SW 1271 (cell line): ENCODE data around the gene CAMTA1.
A peak's percentile ranks its signal among the peaks of the same experiment; 100 is the strongest.

Source experiments
- DNase-seq, 2 experiments: peaks; one replicate each; lab custom pipeline; 2025; lab: John Stamatoyannopoulos, UW

CAMTA1 gene

DNA sequence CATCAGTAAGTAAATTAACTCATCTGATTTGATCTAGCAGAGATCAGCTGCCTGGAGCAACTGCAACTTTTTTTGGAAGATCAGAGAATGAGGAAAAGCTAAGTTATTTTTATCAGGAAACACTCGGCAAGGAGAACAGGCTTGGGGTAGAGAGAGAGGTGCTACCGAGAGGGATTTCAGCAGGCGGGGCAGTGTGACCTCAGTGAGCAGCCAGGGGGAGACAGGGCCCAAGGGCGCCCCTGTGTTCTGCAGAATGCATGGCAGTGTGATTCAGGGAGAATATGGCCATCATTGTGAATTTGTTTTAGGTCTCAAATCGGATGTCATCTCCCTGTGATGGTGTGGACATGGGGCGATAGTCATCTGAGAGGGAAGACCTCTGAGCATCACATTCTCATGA, 501.8 kb downstream of the CAMTA1 start:
- DNase-seq = no peak

DNA sequence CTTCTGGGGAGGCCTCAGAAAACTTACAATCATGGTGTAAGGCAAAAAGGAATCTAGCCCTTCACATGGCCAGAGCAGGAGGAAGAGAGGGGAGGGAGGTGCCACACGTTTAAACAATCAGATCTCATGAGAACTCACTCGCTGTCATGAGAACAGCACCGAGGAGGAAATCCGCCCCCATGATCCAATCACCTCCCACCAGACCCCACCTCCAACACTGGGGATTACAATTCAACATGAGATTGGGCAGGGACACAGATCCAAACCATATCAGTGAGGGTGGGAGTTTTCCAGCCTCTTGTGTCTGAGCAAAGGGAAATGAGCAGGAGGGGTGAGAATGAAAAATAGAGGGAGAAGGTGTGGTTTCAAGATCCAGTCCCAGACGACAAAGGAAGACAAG, 503.7 kb downstream of the CAMTA1 start:
- DNase-seq = no peak

GRCh38 chr1:7289694-7290093, 504.4 kb downstream of the CAMTA1 start:
- DNase-seq = no peak

DNA sequence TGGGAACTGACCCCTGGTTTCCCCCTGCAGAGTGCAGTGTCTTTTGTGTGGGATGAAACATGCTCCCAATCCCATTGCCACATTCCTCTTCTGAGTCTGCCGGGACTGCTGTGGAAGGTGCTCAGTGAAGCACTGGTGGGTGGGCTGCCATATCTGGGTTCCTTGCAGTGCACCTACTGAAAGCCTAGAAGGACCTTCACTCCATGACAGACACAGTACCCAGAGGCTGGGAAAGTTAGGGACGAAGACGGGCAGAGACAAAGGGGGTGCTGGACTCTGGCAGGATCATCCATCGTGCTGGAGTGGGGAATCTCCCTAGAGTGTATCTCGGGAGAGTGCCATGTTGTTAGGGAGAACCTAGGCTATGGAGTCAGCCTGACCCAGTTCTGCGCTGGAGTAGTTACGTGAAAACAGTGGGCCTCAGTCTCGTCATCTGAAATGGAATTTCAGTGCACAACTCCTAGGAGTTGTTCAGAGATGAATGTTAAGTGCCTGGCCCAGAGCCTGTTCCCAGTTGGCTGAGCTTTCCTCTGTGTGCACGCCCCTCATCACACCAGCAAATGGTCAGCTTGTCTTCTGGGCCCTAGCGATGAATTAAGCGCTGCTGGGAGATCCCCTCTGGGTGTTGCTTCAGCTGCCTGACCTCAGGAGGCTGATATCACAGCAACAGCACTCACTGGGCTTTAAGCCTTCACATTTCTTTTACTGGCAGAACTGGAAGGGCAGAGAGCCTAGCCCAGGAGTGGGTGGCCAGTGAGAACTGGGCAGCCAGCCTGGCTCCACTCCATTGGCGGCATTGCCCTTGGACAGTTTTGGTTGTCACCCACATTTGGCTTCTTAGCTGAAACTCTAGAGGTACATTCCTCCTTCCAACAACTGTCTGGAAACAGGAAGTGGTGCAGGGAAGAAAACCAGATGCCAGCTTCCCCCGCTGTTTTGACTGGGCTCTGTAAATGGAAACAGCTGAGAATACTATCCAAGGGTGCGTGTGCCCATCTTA, 506.0 kb downstream of the CAMTA1 start:
- DNase-seq = no peak

DNA sequence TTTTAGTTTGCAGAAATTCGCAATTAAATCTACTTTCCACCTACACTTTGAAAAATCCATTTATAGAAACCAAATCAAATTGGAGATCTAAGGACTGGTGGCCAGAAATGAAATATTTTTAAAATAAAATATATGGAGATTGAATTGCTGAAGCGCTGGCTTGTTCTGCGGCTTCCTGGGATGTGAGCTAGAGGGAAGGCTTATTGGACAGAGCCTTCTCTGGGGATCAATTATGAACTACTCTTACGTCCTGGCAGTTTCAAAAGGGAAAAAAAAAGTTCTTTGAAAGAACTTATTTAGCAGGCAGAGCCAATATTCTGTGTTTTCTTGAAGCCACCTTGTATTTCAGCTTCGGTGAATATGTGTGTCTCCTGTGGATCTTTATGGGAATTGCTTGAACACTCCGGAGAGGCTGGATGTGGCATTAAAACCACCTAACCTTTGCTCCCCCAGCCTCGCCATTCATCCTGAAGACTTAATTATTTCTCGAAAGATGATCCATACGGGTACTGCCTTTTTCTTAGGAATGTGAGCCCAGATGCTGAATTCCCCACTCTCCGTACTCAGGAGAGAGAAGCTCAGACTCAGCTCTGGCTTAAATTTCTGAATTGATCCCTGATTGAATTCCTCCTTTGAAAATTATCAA, 506.9 kb downstream of the CAMTA1 start:
- DNase-seq = no peak

GRCh38 chr1:7292714-7293419, 507.6 kb downstream of the CAMTA1 start:
- DNase-seq = no peak

DNA sequence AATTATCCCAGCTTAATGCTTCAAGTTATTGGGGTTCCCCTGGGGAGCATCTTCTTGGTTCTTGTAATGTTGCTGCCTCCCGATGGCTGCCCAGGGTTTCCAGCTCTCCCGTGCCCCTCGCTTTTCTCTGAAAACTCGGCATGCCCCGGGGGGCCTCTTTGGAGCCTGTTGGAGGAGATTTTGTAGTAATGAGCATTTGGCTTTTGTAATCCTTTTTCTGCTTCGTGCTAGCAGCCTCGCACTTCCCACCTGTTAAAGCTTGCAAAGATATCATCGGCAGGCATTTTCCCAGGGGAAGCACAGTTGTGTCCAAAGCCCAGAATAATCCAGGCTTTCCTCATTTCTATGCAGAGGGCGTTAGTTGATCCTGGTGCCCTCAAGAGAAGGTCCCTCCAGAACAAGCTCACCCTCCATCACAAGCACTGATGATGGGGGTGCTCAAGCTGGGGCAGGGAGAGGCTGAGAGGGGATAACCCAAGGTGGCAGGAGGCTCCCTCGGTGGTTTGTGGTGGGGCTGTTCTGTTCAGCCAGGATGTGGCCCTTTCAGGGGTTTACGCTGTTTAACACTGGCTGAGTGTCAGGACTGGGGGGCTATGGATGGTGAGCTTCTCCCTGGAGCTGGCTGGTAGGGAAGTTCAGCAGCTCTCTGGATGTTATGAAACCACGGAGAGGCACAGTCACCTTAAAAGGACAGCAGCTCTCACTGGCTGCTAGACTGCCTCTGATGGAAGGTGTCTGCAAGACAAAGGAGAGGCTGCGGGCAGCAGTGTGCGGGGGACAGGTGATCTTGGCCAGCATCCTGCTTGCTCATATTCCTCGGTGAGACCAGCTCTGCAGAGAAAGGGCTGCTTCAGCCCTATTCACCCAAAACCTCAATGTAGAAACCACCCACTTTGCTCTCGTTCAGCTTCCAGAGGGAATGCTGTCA, 508.7 kb downstream of the CAMTA1 start:
- DNase-seq = no peak

GRCh38 chr1:7294636-7295035, 509.4 kb downstream of the CAMTA1 start:
- DNase-seq = no peak

DNA sequence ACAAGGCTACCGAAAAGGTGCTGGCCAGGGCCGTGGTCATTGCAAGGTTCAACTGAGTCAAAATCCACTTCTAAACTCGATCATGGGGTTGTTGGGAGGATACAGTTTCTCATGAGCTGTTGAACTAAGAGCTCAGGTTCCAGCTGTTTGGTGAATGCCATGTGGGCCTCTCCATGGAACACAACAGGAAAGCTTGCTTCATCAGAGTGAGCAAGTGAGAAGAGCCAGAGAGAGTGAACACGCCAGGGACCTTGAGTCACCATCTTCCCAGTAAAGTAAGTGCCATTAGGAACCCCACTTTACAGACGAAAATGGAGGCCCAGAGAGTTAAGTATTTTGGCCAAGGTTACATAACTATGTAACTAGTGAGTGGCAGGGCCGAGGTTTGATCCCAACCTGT, 510.7 kb downstream of the CAMTA1 start:
- DNase-seq = no peak

GRCh38 chr1:7296968-7297367, 511.7 kb downstream of the CAMTA1 start:
- no peak for DNase-seq

- DNase-seq = no peak
Measured at GRCh38 chr1:7298145-7298544, 512.9 kb downstream of the CAMTA1 start.

DNA sequence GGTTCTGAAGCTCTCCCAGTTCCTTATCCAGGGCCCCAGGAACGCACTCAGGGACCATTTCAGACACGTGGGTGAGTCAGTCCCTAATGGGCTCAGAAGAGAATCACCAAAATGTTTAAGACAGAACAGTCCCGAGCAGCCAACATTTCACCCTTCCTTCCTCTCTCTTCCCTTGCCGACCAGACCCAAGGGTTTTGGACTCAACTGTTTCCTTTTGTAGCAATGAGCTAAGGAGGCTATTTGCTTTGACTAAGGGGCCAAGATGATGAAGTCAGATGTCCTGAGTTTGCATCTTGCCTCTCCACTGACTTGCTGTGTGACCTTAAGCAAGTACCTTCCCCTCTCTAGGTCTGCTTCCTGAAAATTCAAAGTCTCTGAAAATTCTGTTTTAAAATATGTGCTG, 513.5 kb downstream of the CAMTA1 start:
- DNase-seq = no peak

GRCh38 chr1:7299329-7299799, 514.1 kb downstream of the CAMTA1 start:
- DNase-seq = peak; percentile 30 to 65

- peak in 1 of 2 experiments; percentile 35 for DNase-seq
Measured at GRCh38 chr1:7299994-7300393, 514.7 kb downstream of the CAMTA1 start.

DNA sequence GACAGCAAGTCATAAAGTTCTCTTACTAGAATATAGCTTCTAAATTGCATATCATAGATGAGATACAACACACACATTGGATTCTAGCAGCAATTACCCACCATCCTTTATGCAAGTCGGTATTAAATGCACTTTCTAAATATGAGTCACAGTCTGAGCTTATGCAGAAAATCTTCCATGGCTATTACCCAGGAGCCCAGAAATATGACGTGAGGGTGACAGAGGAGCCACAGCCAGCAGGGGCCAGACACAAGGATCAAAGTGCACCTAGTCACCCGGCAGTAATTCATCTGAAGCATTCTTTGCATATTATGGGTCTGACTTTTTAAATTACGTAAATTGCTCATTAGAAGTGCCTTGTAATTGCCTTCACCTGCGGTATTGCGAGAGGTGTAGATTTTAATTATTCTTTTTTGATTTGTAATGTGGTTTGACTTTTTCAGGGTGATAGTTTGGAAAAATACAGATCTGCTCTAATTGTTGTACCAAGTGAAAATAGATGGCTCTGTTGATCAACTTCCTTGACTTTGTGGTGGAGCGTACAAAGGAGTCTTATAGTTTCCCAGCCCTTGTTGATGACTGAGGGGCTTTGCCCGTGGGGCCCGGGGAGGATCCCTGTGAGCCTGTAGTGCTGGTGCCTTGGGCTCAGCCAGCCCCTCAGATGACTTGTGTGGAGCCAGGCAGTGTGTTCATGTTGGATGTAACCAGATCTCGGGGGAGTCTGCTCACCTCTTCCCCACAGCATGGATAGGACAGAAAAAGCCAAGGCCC, 515.8 kb downstream of the CAMTA1 start:
- DNase-seq = peak; percentile 26 to 60

GRCh38 chr1:7301664-7301981, 516.4 kb downstream of the CAMTA1 start:
- DNase-seq = no peak

- DNase-seq = no peak
Measured at GRCh38 chr1:7302126-7302525, 516.9 kb downstream of the CAMTA1 start.

DNA sequence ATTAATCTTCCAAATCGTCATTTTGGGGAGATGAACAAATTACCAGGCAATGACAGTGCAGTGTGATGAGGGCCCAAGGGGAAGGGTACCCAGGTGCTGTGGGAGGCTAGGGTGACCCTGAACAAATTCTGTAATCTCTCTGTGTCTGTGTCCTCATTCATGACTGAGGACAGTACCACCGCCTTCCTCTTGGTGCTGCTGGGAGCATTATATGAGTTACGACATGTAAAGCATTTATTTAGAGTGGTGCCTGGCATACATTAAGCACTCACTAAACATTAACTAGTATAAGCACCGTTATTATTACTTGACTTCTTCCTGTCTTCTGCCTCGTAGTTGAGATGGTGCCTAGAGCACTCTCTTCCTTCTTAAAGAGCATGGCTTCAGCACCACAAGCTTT, 517.6 kb downstream of the CAMTA1 start:
- DNase-seq = no peak

GRCh38 chr1:7303554-7304317, 518.5 kb downstream of the CAMTA1 start:
- DNase-seq = no peak

DNA sequence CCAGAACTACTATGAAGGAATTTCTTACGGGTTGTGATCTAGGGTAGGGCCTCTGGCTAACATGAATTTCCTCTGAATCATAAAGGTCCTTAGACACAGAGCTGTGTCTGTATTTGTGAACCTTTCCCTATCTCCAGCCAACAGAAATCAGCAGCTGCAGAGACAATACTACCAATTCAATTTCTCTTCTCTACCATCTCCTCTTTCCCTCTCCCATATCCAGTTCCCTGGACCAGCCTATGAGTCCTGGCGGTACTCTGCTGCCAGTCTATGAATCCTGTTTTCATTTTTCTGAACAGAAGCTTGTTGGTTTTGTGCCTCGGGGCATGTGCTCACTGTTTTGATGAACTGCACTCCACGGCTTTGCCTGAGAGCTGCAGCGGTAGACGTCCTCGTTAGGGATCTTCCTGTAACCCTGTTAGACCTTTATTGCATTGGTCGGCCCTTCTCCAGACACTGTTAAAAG, 527.9 kb downstream of the CAMTA1 start:
- no peak for DNase-seq
